Measurements from ENCODE around the gene FBXO36.
A peak's percentile ranks its signal among the peaks of the same experiment; 100 is the strongest.
"Not testable (repeated sequence)": the region's sequence is repeated elsewhere in the genome, so short reads cannot be mapped to it uniquely, and the experiment has no call there.

Gene FBXO36

DNA sequence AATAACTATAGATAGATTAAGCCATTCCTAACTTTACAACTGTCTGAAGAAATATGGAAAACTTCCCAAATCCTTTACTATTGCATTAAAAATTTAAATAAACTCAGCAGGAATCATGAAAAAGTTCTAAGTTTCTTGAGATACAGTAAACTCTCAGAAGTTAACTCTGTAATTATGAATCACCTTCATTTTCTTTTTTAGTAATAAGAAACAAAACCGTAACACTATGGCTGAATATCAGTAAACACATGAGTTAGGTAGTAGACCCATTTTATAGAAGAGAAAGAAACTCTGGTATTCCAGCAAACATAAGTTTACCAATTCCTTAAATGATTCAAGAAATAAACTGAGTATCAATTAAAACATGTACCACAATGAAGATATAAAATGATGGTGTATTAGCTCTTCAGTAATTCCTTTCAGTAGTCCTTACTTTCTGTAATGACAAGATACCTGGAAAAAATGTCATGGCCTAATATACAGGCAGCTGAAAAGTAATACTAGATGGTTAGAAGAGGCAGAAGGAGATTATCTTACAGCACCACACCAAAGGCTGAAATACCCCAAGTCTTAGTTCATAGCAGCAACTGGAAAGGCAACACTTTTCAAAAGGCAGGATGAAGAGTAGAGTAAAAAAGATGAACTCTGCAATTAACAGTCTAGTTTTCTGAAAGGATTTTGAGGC is 12.0 kb upstream of the FBXO36 start:
- DNase-seq = no peak

DNA sequence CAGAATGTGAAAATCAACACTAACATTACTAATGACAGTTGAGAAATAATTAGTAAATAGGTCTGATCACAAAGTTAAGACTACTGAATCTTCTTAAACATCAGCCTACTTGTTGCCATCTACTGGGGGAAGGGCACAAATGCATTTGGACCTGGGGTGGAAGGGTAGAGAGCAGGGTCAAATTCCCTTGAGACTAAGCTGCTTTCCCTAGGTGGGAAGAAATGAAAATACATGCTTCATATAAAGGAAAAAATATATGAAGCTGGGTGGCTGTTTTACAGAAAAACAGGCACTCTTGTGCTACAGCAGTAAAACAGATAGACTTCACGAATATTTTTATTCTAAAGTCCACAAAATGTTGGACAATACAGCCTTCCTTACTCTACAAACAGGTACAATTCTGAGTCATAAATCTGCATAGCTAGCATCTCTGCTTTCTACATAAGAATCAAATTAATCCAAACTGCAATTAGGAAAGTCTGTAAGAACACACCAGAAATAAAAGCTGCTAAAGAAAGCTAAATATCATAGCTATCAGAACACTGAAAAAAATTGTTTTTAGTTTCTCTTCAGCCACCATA is 11.4 kb upstream of the FBXO36 start:
- DNase-seq = no peak

DNA sequence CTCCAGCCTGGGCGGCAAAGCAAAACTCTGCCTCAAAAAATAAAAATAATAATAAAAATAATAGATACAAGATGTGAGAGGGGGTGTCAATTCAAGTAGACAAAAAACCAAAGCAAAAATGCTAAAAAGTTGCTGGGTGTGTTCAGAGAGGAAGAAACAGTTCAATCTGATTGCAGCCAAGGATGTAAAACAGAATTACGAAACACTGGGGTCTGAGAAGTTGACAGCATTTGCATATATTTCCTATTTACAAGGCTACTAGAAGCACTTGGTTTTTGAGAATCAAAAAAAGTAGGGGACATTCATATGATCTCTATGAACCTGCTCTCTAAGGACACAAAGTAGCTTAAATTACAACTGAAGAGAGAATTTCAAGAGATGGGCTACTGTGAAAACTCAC is 8.1 kb upstream of the FBXO36 start:
- DNase-seq = no peak

DNA sequence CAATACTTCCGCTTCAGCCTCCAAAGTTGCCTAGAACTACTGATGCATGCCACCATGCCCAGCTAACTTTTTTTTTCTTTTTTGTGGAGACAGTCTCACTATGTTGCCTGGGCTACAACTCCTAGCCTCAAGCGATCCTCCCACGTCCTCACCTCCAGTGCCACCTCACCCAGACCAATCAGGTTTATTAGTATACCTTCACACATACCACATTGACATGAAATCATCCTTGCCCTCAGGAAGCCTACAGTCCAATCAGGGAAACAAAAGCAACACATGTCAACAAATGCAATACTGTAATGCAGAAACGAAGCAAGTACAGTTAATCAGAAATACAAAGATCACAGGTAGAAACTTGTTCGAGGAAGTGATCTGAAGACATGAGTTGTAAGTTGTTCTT is 4.5 kb upstream of the FBXO36 start:
- no peak for DNase-seq

DNA sequence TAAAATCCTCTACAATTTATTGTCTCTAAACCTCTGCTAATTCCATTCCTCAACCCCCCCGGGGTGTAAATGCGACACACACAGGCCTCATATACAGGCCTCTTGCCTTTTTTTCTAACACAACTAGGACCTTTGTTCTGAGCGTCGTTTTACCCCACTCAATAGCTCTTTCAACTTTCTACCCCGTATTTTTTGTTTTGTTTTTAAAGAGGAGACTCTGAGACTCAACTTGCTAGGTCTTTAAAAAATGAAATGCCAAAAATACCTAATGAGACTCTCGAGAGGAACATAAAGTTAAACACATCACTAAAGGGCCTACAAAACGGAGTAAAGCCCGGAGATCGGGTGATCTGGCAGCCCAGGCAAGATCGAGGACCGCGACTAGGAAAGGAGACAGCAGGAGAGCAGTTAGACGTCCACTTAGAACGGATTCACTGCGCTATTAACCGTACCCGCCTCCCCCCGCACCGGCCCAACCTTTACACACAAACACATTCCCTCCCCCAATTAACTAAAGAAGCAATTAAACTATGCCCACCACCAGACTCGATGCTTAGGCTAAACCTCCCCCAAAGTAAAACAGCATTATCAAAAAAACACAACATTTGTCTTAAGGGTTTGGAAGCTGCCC is 2.2 kb upstream of the FBXO36 start:
- DNase-seq = peak; percentile 44

DNA sequence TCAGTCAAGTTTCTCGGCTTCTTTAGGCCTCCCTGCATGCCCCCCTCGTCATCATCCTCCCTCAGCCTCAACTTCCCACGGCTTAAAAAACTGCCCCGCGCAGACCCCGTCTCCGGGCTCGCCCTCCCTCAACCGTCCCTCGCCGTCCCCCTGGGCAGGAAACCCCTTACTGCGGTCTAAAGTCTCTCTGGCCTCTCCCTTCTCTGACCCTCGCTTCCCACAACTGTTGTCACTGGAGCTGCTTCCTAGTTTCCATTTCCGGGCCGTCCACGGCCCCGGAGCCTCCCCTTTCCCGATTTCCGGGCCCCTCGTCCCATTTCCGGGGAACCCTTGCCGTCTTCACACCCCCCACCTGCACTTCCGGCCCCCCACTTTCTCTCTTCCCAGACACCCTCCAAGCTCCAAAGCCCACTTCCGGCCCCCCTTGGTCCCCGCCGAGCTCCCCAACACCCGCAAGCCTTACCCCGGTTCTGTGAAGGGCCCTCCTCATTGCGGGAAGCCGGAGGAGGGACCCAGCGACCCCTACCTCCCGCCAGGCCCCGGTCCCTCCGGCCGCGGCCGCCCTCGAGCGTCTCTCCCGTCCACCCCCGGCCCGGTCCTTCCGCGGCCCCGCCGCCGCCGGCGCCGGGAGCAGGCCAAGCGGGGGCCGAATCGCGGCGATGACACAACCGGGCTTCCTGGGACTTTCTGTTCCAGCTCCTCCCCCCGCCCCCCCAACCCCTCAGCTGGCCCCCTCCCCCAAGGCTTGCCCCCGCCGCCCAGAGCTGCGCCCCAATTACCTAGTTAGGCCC is 1.0 kb upstream of the FBXO36 start:
- DNase-seq = peak; percentile 67

DNA sequence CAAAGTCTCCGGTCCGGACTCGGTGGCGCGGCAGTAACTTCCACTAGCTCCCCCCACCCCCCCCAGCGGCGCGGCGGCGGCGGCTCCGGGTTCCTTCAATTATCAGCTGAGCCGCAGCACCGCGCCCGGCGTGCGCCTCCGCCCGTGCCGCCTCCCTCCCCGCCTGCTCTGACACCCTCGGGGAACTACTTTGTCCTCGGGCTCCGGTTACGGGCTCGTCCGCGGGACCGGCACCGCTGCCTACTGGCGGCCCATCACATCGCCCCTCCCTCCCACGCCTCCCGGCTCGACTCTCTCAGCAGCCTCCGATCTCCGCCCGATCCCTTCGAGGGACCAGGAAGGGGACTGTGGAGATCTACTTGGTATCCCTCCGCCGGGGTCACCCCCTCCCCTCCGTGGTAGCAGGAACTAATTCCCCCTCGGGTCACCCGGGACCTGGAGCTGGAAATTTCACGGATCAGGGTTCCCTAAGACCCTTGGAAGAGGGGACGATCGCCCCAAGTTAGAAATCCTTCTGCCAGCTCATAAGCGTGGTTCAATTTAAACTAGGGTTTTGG is 333 bp upstream of the FBXO36 start, which contains the start of gene TRIP12:
Gene TRIP12 (minus strand): TSS at position 118 of the 557 bp plus-strand sequence. CDS start 41,930 bp downstream, outside the sequence.
- DNase-seq = peak; percentile 100

DNA sequence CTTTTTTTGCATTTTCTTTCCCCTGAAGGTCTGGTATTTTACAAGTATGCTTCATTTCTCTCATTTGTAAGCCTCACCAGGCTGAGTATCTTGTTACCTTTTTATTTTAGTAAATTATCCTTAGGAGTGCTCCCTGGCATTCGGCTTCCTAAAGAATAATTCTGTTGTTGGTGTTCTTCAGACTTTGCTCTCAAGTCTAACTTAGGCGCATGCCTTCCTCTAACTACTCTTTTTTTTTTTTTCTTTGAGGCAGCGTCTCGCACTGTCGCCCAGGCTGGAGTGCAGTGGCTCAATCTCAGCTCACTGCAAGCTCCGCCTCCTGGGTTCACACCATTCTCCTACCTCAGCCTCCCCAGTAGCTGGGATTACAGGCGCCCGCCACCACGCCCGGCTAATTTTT is 2.2 kb downstream of the FBXO36 start:
- not testable (repeated sequence) for DNase-seq

DNA sequence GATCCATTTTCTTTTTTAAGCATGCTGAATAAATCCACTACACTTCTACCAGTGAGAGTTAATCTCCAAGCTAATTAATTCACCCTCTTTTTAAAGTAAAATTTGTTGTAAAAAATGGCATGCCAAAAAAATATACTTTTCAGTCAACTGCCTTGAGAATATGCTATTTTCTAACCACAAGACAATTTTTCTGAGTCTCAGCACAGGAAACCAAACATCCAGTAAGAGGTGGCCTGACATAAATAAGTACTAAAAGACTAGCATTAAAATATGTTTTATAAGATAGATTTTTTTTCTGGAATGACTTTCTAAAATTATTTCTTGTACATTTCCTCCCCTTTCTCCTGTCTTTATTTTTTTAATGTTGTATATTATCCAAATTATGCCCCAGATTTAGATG is 2.9 kb downstream of the FBXO36 start:
- DNase-seq = no peak

DNA sequence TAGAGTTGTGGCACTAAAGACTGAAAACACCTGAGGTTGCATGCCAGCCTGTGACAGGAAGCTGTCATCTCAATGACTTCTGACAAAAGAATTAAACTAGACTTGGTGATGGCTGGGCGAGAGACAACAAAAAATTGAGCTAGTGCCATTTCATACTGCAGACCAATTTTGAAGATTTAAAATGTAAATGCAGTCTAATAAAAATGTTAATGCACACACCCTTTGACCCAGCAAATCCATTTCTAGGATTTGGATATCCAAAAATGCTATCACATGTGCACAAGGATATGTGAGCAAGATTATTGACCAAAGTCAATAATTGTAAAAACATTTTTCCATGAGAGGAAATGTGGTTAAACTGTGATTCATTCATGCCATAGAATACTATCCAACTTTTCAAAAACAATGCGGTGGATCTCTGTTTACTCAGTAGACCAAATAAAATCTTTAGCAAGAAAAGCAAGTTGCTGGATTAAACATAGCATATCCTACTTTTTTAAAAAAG is 5.6 kb downstream of the FBXO36 start:
- DNase-seq = no peak

DNA sequence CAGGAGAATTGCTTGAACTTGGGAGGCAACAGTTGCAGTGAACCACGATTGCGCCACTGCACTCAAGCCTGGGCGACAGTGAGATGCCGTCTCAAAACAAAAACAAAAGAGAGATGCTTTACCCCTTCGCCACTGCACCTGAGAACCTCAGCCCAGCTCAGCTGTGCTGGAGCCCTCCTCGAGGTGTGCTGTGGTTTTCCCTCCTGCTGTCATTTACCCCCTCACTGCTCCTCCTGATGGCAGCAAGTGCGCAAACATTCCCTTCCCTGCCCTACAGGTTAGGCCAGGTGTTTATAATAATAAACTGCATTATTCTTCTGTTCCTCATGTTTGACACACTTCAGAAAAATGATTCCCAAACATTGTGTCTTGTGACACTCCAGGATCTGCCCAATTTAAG is 8.4 kb downstream of the FBXO36 start:
- DNase-seq = no peak

DNA sequence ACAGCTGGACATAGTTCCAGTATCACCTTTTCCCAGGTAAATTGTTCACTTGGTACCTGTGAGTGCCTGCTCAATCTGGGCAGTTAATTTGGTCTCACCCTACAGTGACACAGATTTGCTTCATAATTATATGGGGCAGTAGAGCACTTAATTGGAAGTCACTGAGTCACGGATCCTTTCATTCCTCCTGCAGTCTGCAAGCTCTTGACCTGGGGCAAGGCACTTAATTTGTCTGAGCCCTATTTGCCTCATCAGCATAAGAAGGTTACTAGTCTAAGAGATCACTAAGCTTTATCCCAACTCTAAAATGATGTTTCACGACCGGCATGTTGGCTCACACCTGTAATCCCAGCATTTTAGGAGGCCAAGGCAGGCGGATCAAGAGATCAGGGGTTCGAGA is 8.9 kb downstream of the FBXO36 start:
- no peak for DNase-seq

DNA sequence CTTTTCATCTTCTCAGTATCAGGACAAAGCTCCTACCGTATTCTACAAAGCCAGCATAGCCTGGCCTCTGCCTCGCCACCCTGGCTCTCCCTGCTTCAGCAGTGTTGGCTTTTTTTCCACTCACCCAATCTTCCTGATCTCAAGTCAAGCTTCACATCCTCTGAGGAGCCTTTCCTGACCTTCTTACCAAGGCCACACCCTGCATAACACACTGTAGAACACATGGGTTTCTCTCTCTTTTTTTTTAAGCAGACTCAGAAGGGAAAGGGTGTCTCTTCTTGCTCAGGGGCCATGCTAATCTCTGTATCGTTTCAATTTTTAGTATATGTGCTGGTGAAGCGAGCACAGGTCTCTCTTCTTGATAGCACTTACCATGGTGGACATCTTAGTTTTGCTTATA is 15.2 kb downstream of the FBXO36 start:
- no peak for DNase-seq

DNA sequence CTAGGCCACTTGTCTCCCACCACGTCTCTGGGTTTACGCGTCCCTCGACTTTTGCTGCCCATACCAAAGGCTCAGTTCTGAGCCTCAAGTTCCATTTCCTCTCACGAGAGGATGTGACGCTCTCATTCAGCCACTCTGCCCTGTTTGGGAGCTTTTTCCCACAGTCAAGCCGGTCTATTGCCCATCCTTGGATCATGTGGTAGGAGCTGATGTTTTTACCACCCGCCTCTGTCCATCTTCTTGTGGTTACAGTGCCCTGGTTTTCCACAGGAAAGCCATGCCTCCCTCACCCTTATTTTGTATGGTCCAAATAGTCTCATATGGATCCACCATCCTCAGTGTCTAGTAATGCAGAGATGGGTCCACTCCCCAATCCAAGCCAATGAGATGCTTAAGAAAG is 20.4 kb downstream of the FBXO36 start:
- no peak for DNase-seq

DNA sequence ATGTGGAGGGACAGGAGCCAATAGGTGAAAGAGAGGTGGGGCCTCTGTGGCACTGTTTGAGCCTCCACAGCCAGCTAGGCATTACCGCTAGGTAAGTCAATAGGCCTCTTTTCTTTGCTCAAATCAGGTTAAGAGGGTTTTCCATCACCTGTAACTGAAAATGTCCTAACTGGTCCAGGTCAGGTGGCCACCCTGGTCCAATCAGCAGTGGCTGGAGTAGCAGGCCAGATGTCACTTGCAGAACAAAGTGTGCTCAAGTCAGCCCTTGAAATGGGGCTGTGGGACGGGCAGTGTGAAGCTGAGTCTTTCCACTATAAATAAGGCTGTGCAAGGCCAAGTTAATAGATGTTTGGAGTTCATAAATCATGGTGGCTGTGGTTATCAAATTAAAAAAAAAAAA is 20.9 kb downstream of the FBXO36 start:
- DNase-seq = no peak

DNA sequence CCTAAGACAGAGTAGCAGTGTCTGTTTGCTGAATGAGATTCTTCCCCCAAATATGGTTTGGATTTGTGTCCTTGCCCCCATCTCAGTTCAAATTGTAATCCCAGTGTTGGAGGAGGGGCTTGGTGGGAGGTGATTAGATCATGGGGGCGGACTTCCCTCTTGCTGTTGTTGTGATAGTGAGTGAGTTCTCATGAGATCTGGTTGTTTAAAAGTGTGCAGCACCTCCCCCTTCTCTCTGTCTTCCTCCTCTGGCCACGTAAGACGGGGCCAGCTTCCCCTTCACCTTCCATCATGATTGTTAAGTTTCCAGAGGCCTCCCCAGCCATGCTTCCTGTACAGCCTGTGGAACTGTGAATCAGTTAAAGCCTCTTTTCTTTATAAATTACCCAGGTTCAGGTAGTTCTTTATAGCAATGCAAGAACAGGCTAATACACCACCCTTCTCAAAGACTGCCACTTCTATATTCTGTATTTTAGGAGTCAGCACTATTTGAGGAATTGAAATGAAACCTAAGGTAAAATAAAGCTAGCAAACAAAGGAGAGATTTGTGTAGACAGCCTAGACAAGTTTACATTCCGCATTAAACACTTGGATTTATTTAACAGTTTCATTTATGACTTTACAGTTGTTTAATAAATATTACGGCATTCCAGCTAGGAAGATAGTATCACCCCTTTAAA is 21.6 kb downstream of the FBXO36 start:
- no peak for DNase-seq

DNA sequence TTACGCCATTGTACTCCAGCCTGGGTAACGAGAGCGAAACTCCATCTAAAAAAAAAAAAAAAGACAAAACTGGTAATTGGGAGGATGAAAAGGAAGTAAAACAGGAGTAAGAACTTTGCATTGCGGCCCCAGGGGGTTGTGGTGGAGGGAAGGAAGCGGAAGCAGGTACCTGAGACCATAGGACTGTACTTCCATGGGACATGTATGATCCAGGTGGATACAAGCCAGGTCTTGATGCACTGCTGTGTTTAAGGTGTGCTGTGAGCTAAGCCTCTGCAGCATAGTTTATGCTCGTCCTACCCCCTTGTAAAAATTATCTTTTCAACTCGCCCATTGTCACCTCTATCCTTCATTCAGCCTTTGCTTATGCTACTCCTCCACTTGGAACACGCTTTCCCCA is 23.7 kb downstream of the FBXO36 start:
- no peak for DNase-seq

DNA sequence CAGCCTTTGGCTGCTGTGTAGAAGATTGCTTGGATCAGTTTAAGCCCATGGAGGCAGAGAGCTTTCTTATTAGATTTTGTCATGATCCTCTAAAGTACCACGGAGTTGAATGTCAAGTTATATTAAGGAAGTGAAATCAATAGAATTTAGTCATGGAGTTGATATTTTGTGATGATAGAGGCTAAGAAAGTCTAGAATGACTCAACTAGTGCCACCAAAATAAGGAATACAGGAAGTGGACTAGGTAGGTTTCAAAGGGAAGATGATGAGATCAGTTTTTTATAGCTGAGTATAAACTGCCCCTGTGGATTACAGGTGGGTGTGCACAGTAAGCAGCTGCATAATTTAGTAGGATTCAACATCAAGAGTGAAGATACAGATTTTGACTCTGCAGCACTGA is 25.2 kb downstream of the FBXO36 start:
- no peak for DNase-seq

DNA sequence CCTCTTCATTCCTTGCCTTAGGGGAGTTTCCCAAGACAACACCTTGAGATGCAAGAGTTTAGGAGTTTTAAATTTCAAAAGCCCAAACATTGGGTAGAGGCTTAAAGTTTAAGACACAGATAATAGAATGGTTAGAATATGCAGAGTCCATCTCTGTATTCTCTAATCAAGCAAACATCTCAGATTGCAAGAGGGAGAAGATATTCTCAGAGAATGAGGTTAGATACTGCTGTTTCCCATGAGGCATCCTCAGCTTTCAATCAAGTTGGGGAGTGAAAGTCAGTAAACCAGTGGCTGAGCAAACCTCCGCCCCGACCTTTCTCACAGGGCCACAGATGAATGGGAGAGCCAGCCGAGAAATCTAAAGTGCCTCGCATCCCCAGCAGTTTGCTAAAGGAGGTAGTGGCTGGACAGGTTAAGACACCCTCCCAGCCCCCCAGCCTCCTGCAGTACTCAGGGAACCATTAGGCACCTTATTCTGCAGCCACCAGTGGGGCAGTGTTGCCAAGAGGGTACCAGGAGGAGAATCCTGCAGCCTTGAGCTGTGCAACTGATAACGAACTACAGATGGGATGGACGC is 30.0 kb downstream of the FBXO36 start:
- no peak for DNase-seq

DNA sequence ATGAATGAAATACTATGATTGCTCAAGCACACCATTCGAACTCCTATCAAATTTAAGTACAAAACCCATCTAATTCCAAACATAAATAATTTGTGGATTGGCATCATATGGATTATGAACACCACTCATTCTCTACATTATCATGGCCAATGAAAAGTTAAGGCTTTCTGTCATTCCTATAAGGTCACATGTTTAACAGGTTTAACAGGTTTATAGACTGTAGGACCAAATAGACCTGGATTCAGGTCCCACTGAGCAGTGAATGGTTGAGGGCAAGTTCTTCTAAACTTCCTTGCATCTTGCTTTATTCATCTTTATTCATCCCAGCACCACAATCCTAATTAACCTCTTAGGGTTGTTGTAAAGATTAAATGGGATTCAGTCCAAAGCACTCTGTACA is 33.4 kb downstream of the FBXO36 start:
- no peak for DNase-seq

DNA sequence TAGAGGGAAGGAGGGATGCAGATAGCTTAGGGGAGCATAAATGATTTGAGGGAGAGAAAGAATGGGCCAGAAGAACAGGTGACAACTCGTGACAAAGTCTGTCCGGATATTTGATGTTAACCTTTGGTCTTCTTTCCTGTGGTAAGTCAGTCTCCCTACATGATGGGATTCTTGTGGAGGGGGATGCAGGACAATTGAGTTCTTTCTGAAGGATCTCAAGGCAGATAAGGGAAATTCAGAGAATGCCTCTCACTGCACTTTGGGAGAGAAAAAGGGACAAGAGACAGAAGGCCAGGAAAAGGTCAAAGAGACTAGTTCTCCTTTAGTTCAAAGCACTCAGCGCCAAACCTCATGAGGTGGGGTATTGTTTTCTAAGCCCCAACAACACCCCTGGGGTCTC is 34.2 kb downstream of the FBXO36 start:
- no peak for DNase-seq

DNA sequence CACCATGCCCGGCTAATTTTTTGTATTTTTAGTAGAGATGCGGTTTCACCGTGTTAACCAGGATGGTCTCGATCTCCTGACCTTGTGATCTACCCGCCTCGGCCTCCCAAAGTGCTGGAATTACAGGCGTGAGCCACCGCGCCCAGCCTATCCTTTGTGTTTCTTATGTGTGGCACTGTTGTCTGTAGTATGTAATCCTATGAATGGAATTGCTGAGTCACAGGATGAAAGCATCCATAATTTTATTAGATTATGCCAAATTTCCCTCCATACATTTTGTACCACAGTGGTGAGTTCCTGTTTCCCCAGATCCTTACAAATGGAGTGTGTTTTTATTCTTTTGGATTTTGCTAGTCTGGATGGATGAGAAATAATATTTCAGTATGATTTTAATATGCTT is 41.3 kb downstream of the FBXO36 start:
- not testable (repeated sequence) for DNase-seq

Data from right kidney (tissue), 1 donor.